ENCODE results near the gene LINGO1.

The LINGO1 gene

DNA sequence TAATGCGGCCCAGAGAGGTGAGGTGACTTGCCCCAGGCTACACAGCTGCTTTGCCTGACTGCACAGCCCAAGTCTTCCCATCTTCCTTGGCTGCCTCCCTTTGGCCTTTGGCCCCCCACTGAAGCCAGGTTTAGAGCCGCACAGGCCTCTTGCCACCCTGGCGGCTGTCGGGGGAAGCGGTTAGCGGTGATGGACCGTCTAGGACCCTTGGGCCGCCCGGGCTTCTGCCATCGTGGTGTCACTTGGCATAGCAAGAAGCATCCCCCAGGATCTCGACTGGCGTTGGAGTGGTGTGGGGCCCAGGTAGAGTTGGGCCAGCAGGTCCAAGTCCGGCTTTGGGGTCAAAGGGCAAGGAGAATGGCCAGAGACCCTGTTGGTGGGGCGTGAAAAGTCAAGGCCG is 61.0 kb downstream of the LINGO1 start:
- no peak for DNase-seq (ENCODE audit: low read depth in 2 of 2)

GRCh38 chr15:77571181-77571580 is 61.5 kb downstream of the LINGO1 start:
- no peak for DNase-seq (ENCODE audit: low read depth in 2 of 2)

DNA sequence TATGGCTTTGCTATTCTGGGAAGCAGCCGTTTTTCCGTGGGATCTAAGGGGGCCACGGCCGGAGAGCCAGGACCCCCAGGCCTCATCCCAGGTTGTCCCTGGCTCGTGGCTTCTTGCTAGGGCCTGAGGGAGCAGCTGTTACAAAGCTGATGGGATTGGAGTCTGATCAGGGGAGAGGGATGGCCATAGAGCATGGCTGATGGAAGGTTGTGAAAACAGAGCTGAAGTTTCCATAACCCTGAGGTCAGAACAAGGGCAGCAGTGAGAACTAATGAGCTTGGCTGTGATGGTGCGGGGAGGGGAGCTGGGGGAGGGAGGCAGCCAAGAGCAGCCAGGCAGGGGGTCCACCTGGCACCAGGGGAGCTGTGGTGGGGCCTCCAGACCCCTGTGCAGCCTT is 63.0 kb downstream of the LINGO1 start:
- no peak for DNase-seq (ENCODE audit: low read depth in 2 of 2)

GRCh38 chr15:77568973-77569728 is 63.6 kb downstream of the LINGO1 start:
- no peak for DNase-seq (ENCODE audit: low read depth in 2 of 2)

- no peak for DNase-seq (ENCODE audit: low read depth in 2 of 2)
Measured at GRCh38 chr15:77568014-77568972, 64.4 kb downstream of the LINGO1 start.

DNA sequence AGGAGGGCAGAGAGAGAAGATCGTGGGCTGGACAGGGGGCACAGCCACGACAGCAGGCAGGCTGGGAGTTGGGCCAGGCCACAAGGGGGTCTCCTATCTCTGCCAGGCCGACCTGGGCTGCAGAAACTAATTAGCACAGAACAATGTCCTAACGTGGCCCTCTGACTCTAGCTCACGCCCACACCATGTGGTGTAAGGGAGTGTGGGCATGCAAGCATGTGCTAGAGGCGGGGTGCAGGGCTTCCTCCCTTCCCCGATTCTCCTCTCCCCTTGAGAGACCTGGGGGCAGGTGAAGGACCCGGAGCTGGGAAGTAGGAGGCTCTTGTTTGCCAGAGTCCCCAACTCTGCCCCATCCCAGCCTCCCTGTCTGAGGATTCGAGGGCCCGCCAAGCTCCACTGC is 65.5 kb downstream of the LINGO1 start:
- no peak for DNase-seq (ENCODE audit: low read depth in 2 of 2)

- DNase-seq (ENCODE audit: low read depth in 2 of 2), result no peak
Measured at GRCh38 chr15:77566092-77566491, 66.6 kb downstream of the LINGO1 start.

DNA sequence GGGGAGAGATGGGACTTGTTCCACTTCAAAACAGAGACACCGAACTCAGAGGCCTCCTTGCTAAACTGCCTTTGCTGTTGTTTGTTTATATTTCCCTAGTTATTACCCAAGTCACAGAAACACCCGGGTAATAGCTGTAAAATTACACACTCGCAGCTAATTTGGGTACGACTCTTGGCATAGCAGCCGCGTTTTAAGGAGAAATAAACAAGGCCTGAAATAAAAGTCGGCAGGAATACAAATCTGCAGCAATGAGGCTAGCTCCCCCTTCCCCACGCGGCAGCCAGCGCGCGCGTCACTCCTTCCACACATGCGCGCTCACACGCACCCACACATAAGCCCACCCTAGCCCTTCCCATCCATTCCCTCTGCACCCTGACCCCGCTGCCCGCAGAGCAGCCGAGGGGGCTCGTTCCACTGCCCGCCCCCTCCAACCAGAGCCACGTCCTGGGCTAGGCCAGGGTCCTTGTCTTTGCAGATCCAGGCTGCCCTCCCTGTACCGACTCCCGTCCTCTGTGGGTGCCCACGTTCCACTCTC is 67.3 kb downstream of the LINGO1 start:
- no peak for DNase-seq (ENCODE audit: low read depth in 2 of 2)

- DNase-seq (ENCODE audit: low read depth in 2 of 2), result no peak
Measured at GRCh38 chr15:77564938-77565337, 67.8 kb downstream of the LINGO1 start.

- no peak for DNase-seq (ENCODE audit: low read depth in 2 of 2)
Measured at GRCh38 chr15:77564341-77564740, 68.4 kb downstream of the LINGO1 start.

DNA sequence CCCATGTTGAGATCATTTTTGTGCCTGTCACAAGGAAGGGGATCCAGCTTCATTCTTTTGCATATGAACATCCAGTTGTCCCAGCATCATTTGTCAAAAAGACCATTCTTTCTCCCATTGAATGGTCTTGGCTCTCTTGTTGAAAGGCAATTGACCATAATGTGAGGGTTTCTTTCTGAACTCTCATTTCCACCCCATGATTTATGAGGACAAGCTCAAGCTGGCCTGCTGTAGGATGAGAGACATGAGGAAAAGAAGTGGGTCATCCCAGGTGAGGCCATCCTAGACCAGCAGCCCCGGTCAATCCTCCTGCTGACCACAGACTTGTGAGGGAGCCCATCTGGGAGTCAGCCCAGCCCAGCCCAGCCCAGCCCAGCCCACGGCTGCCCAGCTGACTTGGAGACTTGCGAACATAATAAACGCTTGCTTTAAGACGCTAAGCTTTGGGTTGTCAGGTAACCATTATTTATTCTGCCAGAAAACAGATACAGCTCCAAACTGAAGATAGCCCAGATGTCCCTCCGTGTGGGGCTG is 69.0 kb downstream of the LINGO1 start:
- no peak for DNase-seq (ENCODE audit: low read depth in 2 of 2)

Data from stimulated activated CD8-positive, alpha-beta memory T cell treated with anti-CD3 and anti-CD28 coated beads, Interleukin-2, amount 100 ng/mL, for 48 hours (primary cell).